Fibroblast of villous mesenchyme (primary cell): Measurements from ENCODE around the gene DIO2. TPM values are rescaled to one million over a fixed set of nuclear protein-coding genes. Genes with fewer than 3 reads are reported as not detected.

Experiments
- DNase-seq: peaks from one replicate; pipeline ENCODE4 v3.0.0-alpha.2; 2010; ENCODE audit warnings: low read depth
- H3K4me3 ChIP-seq: 2 replicates; pipeline ENCODE4 v1.5.1; 2011; ENCODE audit warnings: low read depth, mild to moderate bottlenecking, low read length
- total RNA-seq: library from RNA; depleted of rRNA; stranded (reverse); fragments of >200 nt; gene quantifications from 2 replicates; pipeline ENCODE4 v1.2.3, GENCODE V29; 2012
- TF ChIP-seq, protein P1 (sequence below): IDR thresholded peaks from 2 replicates; pipeline ENCODE4 v1.5.1; 2012; ENCODE audit warnings: low read depth, mild to moderate bottlenecking, low read length; ENCODE audit not compliant: insufficient read depth

Gene DIO2
- total RNA-seq, 1 donor, result 31.5 TPM

DNA sequence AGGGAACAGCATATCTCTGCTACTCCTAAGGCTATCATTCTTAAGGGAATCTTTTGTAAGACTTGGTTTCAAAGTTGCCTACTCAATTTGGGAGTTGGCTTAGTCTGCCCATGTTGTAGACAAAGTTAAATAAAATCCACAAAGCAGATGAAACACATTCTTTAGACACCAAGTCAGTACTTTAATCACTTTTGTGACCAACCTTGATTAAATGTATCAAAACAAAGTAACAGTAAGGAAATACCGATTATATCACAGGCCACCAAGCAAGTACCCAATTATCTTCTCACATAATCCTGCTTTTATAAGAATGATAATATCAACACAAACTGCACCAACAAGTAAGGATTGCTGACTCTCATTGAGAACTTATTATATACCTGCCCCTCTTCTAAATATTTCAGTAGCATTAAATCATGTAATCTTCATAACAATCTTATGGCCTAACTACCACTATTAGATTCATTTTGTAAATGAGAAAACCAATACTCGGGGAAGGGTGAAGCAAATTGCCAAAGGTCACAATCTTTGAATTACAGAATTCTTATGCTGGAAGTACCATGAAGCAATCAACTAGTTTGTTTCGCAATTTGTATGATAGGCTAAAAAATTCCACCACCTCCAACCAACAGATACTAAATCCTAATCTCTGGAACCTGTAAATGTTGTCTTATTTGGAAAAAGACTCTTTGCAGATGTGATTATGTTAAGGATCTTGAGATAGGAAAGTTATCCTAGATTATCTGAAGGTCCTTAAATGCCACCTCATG, 12.6 kb upstream of the DIO2 start:
- TF ChIP-seq, protein P1, sequence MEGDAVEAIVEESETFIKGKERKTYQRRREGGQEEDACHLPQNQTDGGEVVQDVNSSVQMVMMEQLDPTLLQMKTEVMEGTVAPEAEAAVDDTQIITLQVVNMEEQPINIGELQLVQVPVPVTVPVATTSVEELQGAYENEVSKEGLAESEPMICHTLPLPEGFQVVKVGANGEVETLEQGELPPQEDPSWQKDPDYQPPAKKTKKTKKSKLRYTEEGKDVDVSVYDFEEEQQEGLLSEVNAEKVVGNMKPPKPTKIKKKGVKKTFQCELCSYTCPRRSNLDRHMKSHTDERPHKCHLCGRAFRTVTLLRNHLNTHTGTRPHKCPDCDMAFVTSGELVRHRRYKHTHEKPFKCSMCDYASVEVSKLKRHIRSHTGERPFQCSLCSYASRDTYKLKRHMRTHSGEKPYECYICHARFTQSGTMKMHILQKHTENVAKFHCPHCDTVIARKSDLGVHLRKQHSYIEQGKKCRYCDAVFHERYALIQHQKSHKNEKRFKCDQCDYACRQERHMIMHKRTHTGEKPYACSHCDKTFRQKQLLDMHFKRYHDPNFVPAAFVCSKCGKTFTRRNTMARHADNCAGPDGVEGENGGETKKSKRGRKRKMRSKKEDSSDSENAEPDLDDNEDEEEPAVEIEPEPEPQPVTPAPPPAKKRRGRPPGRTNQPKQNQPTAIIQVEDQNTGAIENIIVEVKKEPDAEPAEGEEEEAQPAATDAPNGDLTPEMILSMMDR, result no peak
- peak; percentile 41 for DNase-seq
- no peak overlapping the region for H3K4me3 ChIP-seq

DNA sequence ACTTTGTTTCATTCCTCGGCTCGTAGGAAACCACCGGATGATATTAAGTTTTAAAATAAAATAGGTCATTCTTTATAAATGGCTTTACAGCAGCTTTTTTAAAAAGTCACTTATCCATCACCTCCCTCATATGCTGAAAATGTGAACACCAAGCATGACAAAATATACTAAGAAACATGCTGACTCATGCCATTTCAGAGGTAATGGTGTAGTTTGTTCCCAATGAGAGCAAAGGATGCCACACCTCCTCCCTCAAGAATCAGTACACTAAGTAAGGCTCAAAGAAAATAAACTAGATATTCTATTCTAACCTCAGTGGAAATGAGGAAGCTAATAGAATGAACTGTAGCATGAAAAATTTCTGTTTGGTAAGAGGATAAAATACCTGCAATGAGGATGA, 5.5 kb upstream of the DIO2 start:
- TF ChIP-seq, protein P1, result no peak
- no peak overlapping the region for H3K4me3 ChIP-seq
- DNase-seq, result no peak

DNA sequence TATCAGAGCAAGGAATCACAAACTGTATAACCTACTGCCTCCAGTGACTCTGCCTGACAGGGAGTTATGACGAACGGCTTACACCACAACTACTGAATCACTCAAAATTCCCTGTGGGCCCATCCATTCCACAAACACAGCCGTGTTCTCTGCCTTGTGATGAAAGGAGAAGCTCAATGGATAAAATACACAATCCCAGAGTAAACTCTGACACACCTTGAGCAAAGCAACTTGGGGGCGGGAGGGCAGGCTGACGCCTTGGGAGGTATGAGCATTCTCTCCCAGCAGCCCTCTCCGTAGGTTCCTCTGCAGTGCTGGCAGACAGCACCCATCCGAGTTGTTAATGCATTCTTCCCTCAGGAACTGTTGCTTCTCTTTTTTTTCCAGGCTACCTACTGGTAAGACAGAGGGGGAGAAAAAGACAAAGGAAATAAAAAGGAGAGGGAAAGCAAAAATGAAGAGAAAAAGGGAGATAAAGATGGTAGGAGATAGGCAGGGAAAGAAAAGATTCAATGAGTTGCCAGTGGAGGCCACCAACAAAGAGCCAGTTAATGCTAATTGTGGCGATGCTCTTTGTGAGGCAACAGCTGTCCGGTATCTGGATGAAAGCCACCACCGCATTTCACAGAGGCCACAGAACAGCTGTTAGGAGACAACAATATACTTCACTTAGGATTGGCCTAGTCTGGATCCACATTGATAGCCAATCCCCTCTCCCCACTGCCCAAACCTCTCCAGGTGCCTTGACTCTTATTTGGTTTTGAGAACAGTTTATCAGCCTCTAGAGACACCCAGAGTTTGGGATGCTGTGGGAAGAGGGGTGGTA, 4.7 kb upstream of the DIO2 start:
- no peak overlapping the region for H3K4me3 ChIP-seq
- TF ChIP-seq, protein P1, result no peak
- DNase-seq, result no peak

DNA sequence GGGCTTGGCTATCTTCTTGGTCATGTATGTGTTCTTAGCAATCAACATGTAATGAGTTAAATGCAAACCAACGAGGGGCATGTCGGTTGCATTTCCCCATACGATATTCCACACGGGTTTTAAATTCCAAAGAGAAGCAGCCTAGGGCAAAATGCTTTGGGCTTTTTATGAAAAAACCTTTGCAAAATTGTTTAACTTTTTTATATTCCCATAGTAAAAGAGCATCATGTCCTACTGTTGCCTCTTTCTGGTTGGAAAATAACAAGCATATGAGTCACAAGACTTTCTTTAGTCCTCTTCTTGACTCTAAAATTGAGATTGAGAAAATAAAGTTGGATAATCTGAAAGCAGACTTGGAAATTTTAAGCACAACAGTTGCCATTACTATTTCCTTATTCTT, 3.8 kb upstream of the DIO2 start:
- DNase-seq, result no peak
- H3K4me3 ChIP-seq, result no peak overlapping the region
- TF ChIP-seq, protein P1, result no peak

DNA sequence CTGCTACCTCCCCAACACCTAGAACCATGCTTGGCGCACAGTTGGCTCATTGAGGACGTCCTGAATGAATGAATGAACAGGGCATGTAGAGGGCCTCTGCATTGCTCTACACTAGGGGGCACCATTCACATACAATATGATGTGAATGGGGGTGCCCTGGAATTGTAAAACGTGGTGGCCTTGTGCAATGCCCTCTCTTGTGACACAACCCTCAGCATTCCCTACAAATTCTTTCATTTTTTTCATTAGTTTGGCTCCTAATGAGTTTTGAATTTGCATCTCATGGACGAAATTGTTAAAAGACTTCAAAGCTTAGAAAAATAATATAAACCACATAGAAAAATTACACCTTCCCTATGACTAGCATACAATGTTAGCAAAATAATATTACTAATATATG, 2.3 kb upstream of the DIO2 start:
- DNase-seq, result peak; percentile 81
- TF ChIP-seq, protein P1, result peak; percentile 77
- no peak overlapping the region for H3K4me3 ChIP-seq

DNA sequence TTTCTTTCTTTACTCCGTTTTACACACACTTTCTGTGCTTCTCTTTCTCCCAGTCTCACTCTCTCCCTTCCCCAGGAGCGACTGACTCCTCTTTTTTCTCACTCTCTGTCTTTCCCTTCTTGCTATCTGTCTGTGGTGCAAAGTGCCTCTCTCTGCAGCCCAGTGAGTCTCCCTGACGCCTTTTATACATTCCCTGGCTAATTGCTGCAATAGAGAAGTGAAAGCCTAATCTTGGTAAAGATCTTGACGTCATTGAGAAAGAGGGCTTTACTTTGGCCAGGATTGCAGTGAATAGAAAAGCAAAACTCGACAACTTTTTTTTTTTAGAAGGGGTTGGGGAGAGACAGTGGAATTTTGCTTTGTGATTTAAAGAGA, 706 bp upstream of the DIO2 start:
- TF ChIP-seq, protein P1, result no peak
- peak overlapping the region; percentile 47 for H3K4me3 ChIP-seq
- peak; percentile 83 for DNase-seq
